KOPT-K1 (cell line): Measurements from ENCODE around the gene SAE1.
A peak's percentile ranks its signal among the peaks of the same experiment; 100 is the strongest.
"Not testable (repeated sequence)": the region's sequence is repeated elsewhere in the genome, so short reads cannot be mapped to it uniquely, and the experiment has no call there.

Source experiments
- H3K27ac ChIP-seq: fragments of 200-600 bp; sonication (generic); 2 replicates; pipeline ENCODE4 v1.5.1; 2016; ENCODE audit warnings: antibody characterized with exemption, mild to moderate bottlenecking, low read depth, low read length; ENCODE audit not compliant: poor library complexity, severe bottlenecking
- H3K36me3 ChIP-seq: fragments of 200-600 bp; sonication (generic); 2 replicates; pipeline ENCODE4 v1.5.1; 2017; ENCODE audit warnings: antibody characterized with exemption, mild to moderate bottlenecking, low read length, moderate library complexity; ENCODE audit not compliant: insufficient read depth
- H3K9me3 ChIP-seq: fragments of 200-600 bp; sonication (generic); 2 replicates; pipeline ENCODE4 v1.5.1; 2017; ENCODE audit warnings: antibody characterized with exemption, low read length, mild to moderate bottlenecking; ENCODE audit not compliant: insufficient read depth, poor library complexity, severe bottlenecking

The SAE1 gene

DNA sequence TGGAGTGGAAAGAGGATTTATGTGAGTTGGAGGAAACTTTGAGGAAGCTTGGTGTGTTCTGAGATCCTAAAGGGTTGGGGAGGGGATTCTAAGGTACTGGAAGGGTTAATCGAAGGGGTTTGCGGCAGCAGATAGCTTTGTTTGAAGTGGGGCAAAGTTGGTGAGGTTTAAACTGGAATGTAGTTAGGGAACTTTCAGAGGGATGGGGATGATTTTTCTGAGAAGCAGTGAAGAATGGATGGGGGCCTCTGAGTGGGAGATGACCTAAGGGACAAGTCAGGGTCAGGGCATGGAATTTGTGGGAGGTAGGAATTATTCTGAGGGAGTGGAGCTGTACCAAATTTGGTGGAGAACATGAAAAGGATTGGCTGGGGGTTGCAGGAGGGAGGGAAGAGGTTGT, 3.9 kb downstream of the SAE1 start:
- Histone ChIP-seq H3K27ac (no peak overlapping the region), H3K9me3 (no peaks in the 10 kb centered on the region), H3K36me3 (peaks cover 70% of the 10 kb centered on the region)

DNA sequence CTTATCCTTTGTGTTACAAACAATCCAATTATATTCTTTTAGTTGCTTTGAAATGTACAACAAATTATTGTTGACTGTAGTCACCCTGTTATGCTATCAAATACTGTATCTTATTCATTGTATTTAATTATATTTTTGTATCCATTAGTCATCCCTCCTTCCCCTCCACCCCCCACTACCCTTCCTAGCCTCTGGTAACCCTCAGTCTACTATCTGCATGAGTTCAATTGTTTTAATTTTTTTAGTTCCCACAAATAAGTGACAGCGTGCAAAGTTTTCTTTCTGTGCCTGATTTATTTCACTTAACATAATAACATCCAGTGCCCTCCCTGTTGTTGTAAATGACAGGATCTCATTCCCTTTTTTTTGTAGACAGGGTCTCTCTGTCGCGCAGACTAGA, 4.5 kb downstream of the SAE1 start:
- no peaks in the 10 kb centered on the region for H3K9me3 ChIP-seq
- H3K36me3 ChIP-seq: peaks cover 70% of the 10 kb centered on the region
- H3K27ac ChIP-seq: no peak overlapping the region

DNA sequence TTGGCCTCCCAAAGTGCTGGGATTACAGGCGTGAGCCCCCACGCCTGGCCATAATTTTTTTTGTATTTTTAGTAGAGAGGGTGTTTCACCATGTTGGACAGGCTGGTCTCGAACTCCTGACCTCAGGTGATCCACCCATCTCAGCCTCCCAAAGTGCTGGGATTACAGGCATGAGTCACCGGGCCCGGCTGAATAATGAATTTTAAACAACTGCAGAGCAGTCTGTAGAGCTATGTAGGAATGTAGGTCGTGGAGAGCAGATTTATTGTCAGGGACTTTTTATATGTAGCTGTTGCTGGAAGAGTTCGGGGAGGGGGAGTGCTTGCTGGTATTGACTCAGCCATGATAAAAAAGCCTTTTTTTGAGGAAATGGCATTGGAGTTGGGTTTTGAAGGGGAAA, 10.6 kb downstream of the SAE1 start:
- H3K27ac ChIP-seq, H3K9me3 ChIP-seq: not testable (repeated sequence)
- H3K36me3 ChIP-seq: peaks cover 88% of the 10 kb centered on the region

DNA sequence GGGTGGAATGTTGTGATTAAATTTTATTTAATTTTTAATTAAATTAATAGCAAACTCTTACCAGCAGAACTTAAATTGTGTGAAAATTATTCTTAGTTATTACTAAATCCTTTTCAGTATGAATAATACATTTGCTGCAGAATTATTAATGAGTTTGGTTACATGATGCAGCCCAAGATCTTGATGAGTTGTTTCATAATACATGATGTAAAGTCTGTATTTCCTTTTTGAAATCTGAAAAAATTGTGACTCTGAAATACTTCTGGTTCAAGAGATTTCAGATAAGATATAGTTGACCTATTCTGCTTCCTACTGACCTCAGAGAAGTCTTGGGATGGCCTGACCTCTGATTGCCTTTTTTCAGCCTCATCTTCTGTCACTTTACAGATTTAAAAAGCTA, 11.1 kb downstream of the SAE1 start:
- H3K9me3 ChIP-seq: no peaks in the 10 kb centered on the region
- H3K27ac ChIP-seq: no peak overlapping the region
- peaks cover 88% of the 10 kb centered on the region for H3K36me3 ChIP-seq

DNA sequence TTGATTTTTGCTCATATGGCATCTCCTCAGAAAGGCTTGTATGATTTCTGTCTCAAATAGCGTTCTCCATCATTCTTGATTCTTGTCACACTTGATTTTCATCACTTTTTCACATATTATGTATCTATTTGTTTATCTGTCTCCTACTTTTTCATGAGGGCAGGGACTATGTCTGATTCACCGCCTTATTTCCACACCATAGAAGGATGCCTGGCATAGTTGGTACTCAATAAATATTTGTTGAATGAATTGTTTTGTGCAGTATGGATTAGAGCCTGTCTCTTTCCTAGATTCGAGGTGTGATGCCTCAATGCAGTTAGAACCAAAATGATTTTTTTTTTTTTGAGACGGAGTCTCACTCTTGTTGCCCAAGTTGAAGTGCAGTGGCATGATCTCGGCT, 12.1 kb downstream of the SAE1 start:
- Histone ChIP-seq H3K36me3 (peaks cover 90% of the 10 kb centered on the region), H3K9me3 (no peaks in the 10 kb centered on the region), H3K27ac (no peak overlapping the region)

DNA sequence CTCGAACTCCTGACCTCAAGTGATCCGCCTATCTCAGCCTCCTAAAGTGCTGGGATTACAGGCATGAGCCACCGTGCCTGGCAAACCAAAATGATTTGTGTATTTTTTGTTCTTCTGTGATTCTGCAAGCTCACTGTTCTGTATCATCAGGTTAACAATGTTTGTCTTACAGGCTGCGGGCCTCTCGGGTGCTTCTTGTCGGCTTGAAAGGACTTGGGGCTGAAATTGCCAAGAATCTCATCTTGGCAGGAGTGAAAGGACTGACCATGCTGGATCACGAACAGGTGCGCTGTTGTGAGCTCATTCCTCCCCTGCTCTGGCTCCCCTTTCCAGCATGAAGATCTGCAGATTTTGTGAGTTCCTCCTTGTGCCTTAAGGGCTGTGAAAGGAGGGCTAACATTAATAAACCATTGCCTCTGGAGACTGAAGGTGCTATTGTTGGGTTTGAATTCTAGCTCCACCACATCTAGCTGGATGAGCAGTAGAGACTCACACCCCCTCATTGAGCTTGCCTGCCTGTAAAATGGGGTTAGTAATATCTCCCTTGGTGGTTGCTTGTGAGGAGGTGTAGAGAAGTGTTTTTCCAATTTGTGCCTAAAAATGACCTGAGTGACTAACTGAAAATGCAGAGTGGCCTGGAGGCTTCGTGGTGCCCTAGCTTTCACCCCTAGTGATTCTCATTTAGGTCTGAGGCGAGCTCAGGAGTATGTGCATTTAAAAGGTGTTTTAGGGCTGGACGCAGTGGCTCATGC, 12.9 kb downstream of the SAE1 start:
- Histone ChIP-seq H3K27ac (no peak overlapping the region), H3K36me3 (peaks cover 92% of the 10 kb centered on the region), H3K9me3 (no peaks in the 10 kb centered on the region)

DNA sequence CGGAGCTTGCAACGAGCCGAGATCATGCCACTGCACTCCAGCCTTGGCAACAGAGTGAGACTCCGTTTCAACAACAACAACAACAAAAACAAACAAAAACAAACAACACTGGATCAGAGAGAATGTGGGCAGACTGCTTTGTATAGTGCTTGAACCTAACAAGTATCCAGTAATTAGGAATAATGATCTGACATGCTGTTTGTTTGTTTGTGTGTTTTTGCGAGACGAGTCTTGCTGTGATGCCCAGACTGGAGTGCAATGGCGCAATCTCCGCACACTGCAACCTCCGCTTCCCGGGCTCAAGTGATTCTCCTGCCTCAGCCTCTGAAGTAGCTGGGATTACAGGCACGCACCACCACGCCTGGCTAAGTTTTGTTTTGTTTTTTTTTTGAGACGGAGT, 14.0 kb downstream of the SAE1 start:
- no peaks in the 10 kb centered on the region for H3K9me3 ChIP-seq
- peaks cover 94% of the 10 kb centered on the region for H3K36me3 ChIP-seq
- H3K27ac ChIP-seq: no peak overlapping the region

DNA sequence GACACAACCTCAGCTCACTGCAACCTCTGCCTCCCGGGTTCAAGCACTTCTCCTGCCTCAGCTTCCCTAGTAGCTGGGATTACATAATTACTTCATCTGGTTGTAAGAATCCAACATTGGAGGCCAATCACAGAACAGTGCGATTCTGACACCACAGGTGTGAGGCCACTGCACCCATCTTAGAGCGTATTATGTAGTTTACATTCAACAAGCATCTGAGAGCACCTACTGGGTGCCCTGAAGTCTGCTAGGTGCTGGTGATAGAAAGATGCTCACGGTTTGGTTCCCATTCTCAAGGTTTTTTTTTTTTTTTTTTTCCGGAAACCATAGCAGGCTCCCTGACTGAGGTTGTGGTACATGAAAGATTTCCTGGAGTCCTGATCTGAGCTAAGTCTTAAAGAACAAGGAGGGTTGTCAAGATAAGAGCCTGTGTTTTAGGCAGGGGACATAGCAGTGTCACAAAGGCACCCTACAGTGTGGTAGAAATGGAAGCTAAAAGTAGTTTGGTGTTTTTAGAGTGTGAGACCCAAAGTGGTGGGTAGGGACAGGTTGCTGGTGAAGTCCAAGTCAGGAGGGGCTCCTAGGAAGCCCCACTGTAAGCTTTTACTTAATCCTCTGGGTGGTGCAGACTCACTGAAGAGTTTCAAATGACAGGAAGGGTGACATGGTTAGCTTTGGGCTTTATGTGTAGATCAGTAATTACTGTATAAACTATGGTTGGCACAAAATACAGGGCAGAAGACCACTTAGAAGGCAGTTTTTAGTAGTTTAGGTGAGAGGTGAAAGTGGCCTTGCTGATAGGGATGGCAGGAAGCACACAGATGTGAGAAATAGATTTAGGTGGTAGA, 15.2 kb downstream of the SAE1 start:
- Histone ChIP-seq H3K36me3 (peaks cover 99% of the 10 kb centered on the region), H3K9me3 (no peaks in the 10 kb centered on the region), H3K27ac (peak overlapping the region; percentile 43)

DNA sequence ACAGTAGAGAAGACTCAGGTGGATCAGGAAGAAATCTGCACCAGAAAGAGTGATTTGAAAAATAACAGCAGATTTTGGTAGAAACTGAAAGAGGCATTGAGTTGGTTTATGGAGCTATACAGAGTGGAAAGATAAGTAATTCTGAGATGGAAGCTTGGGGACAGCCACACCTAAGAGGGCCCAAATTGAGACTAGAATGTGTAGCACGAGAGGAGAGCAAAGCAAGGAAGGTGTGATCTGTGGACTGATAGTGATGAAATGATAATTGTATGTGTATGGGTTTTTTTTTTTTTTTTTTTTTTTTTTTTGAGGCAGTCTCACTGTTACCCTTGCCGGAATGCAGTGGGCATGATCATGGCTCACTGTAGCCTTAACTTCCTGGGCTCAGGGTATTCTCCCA, 16.3 kb downstream of the SAE1 start:
- peaks cover 100% of the 10 kb centered on the region for H3K36me3 ChIP-seq
- H3K27ac ChIP-seq: no peak overlapping the region
- no peaks in the 10 kb centered on the region for H3K9me3 ChIP-seq

DNA sequence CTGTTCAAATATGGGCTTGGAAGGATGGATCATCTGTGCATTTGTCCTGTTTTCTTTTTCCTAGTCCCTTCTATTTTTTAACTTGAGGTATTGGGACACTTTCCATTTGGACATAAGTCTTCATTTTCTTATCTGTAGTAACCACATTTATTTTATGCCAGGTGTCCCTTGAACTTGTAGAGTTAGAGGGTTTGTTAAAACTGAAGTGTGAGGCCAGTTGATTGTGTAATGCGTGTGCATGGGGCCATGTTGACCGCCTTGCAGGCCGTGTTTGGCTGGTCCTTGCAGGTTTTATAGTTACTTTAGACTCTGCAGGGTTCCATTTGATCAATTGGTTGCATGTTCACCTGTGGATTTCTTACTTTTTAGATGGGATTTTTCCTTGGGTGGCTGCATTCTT, 21.0 kb downstream of the SAE1 start:
- Histone ChIP-seq H3K36me3 (peaks cover 100% of the 10 kb centered on the region), H3K27ac (no peak overlapping the region), H3K9me3 (no peaks in the 10 kb centered on the region)

DNA sequence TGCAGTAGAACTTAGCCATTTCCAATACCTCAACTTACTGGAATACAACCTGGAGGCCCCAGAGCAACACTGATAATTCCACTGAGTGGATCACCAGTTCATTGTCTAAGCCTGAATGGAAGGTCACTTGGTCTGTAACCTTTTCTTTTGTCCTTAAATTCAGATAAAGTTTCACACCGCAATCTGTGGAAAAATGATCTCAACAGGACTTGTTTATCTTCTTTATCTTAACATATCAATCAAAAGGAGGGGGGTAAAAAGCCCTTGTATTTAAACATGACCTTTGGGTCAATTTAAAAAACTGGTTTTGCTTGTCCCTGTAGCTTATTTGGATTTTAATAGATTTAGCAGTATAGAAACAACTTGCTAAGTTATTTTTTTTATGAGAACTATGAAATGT, 21.6 kb downstream of the SAE1 start:
- Histone ChIP-seq H3K9me3 (no peaks in the 10 kb centered on the region), H3K36me3 (peaks cover 100% of the 10 kb centered on the region), H3K27ac (no peak overlapping the region)

DNA sequence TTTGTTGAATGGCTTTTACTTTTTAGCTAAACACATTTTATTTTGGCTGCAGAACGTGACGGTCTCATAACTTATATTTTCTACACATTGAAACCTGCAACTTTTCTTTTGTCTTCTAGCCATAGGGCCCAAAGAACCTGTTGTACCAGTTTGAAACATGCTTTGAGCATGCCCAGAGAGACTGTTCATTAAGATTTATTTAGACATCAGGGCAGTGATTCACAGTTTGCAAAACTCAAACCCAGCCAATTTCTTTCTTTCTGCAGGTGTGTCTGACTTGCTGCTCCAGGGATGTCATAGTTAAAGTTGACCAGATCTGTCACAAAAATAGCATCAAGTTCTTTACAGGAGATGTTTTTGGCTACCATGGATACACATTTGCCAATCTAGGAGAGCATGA, 22.0 kb downstream of the SAE1 start:
- Histone ChIP-seq H3K27ac (no peak overlapping the region), H3K9me3 (no peaks in the 10 kb centered on the region), H3K36me3 (peaks cover 100% of the 10 kb centered on the region)

DNA sequence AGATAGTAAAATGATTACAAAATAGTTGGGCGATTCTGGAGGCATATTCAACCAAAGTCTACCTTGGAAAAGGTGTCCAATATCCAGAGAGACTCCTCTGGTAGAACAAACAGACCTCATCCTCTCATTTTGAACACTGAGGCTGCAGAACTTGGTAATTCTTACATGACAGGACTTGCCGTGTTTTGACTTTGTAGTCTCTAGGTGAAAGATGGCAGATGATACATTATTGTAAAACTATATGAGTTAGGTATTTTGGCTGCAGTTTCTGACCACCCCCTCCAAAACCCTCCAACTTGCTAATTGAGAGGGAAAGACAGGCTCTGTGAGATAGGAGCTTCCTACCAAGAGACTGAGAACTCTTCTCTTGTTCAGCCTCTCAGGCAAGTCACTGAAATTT, 22.6 kb downstream of the SAE1 start:
- H3K27ac ChIP-seq: no peak overlapping the region
- peaks cover 99% of the 10 kb centered on the region for H3K36me3 ChIP-seq
- no peaks in the 10 kb centered on the region for H3K9me3 ChIP-seq

DNA sequence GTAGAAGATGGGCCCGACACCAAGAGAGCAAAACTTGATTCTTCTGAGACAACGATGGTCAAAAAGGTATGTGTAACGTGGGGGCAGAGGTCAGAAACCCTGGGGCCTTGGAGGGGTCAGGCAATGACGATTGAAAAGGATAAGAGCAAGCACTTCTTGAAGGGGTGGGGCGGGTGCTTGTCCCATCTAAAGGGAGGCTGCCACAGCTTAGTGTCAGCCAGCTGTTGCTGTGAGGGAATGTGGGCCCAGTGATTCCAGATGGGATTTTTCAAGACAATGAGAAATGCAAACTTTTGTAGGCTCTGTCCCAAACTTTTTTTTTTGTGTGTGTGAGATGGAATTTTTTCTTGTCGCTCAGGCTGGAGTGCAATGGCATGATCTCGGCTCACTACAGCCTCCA, 24.5 kb downstream of the SAE1 start:
- Histone ChIP-seq H3K27ac (no peak overlapping the region), H3K9me3 (no peaks in the 10 kb centered on the region), H3K36me3 (peaks cover 99% of the 10 kb centered on the region)

DNA sequence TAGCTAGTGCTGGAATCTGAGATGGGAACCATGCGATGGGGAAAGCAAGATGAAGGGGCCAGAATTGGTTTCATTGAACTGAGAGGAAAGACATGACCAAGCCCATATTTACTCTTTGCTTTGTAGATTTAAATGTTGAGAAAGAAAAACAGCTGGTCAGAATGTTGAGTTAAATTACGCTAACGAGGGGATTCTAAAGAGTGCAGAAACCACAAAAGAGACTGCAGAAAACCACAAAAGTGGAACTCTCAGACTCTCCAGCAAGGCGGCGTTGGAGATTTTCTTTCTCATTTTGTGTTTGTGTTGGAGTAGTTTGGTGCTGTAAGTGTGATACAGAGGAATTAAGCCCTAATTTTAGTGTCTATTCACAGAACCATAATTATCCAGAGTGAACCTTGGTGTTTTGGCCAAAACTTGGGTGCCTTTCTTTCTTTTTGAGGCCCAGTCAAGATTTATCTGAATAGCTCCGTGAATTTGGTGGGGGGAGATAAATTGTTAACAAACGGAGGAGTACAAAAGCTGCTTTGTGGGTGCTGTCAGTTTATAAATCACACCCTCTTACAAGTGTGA, 26.3 kb downstream of the SAE1 start:
- Histone ChIP-seq H3K27ac (peak overlapping the region; percentile 41), H3K36me3 (peaks cover 99% of the 10 kb centered on the region), H3K9me3 (no peaks in the 10 kb centered on the region)
